D721Med (cell line): ENCODE measurements around the gene SEPTIN1.

Source experiments
- DNase-seq: peaks from one replicate; pipeline ENCODE4 v3.0.0; 2011; ENCODE audit warnings: low spot score; ENCODE audit not compliant: insufficient read length
- FAIRE-seq: peaks from 2 replicates; lab custom pipeline; 2011; peaks lifted over from hg19 to GRCh38; lab: Jason Lieb, UNC
- TF ChIP-seq, protein P1 (sequence below): IDR thresholded peaks from 2 replicates; pipeline ENCODE4 v1.5.1; 2012; ENCODE audit warnings: mild to moderate bottlenecking, control low read depth; ENCODE audit not compliant: insufficient read depth; ENCODE audit errors: missing control alignments

SEPTIN1 gene

DNA sequence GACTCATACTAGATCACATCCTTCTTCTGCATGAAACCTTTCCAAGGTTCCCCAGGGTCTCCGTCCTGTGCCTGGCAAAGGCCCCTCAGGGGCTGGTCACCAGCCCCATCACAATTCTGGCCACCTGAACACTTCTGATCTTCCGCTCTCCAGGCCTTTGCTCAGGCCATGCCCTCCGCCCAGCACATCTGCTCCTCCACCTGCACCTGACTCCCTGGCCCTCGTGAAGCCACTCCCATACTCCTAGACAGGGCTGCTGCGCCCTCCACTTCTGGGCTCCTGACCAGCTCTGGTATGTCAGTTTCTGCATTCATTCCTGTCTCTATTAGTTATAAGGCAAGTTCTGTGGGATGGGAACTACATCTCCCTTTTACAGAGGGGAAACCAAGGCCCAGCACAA is 9.6 kb downstream of the SEPTIN1 start:
- FAIRE-seq = no peak
- TF ChIP-seq, protein P1, sequence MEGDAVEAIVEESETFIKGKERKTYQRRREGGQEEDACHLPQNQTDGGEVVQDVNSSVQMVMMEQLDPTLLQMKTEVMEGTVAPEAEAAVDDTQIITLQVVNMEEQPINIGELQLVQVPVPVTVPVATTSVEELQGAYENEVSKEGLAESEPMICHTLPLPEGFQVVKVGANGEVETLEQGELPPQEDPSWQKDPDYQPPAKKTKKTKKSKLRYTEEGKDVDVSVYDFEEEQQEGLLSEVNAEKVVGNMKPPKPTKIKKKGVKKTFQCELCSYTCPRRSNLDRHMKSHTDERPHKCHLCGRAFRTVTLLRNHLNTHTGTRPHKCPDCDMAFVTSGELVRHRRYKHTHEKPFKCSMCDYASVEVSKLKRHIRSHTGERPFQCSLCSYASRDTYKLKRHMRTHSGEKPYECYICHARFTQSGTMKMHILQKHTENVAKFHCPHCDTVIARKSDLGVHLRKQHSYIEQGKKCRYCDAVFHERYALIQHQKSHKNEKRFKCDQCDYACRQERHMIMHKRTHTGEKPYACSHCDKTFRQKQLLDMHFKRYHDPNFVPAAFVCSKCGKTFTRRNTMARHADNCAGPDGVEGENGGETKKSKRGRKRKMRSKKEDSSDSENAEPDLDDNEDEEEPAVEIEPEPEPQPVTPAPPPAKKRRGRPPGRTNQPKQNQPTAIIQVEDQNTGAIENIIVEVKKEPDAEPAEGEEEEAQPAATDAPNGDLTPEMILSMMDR = no peak
- no peak for DNase-seq

DNA sequence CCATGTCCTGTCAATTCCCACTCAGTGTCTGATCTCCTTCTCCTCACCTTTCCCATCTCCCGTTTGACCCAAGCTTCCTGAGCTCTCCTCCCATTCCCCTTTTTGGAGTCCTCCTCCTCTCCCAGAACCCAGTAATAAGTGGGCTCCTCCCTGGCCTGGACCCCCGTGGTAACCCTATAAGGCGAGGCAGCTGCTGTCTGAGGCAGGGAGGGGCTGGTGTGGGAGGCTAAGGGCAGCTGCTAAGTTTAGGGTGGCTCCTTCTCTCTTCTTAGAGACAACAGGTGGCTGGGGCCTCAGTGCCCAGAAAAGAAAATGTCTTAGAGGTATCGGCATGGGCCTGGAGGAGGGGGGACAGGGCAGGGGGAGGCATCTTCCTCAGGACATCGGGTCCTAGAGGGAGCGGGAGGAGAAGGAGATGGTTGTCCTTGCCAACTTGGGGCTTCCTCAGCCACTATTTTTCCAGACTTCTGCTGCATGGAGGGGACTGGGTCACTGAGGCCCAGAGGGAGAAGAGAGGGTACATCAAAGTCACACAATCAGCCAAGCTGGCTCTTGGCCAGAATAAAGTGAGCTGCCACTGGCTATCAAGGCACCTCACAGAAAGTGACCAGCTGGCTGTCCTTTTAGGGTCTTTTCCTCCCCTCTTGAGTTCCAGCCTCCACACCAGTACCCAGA is 10.2 kb downstream of the SEPTIN1 start:
- DNase-seq (no peak), FAIRE-seq (no peak)
- TF ChIP-seq, protein P1 = no peak

GRCh38 chr16:30371248-30371816 is 11.0 kb downstream of the SEPTIN1 start:
- FAIRE-seq (no peak), DNase-seq (no peak)
- TF ChIP-seq, protein P1 = no peak

GRCh38 chr16:30370456-30371247 is 11.7 kb downstream of the SEPTIN1 start, which contains the start of gene TBC1D10B:
Gene TBC1D10B, minus strand, starts transcription at chr16:30370494. Its CDS starts 311 bp downstream, at chr16:30370183.
- TF ChIP-seq, protein P1 = peak; percentile 17
- FAIRE-seq (peak; percentile 91), DNase-seq (peak; percentile 91)

DNA sequence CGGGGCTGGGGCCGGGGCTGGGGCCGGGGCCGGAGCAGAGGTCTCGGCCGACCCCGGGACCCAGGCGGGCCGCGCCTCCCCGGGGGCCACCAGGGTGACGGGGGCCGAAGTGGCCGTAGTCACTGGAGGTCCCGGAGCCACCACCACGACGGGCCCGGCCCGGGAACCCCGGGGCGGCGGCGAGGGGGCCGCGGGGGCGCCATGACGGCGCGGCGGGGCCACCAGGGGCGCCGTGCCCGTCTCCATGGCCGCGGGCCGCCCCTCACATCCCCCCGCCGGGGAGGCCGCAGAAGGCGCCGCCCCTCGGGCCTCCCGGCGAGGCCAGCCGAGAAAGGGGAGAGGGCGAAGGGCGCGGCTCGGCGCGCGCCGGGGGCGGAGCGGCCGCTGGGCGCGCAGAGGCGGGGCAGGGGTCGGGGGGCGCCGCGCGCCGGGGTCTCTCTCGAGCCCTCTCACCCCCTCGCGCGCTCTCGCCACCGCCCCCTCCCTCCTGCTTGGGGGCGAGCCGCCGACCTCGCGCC is 12.4 kb downstream of the SEPTIN1 start:
- no peak for FAIRE-seq
- TF ChIP-seq, protein P1 = no peak
- no peak for DNase-seq

DNA sequence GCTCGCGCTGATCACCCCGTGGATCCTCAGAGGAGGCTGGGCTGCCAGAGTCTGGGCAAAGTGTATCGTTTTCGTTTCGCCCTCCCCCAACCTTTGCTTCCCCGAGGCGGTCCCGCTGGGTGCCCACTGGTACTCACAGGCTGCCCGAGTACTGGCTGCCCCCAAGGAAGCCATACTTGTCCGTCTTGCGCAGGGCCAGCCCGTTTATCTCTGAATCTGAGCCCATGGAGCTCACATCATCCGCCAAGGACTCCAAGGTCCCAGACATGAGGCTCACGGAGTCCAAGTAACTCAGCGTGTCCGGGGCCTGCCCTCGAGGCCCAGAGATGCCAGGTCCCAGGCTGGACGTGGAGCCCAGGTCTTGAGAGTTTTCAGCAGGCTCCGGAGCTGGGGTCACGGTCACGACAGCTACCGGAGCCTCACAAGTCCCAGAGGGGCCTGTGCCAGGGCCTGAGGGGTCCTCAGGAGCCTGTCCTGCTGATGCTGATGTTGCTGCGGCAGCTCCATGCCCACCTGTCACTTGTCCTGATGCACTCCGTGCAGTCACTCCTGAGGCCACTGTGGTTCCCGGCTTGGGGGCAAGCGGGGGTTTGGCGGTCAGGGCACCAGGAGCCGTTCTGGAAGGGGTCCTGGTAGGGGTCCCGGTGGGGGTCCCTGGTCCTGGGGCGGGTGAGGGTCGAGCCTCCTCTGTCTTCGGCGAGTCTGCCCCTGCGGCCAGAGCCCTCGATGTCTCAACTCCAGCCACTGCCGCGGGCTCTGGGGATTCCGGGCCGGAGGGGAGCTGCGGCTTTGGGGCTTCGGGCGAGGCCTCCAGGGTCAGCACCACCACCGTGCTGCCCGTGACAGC is 13.0 kb downstream of the SEPTIN1 start:
- no peak for FAIRE-seq
- no peak for DNase-seq
- TF ChIP-seq, protein P1 = no peak
